Activated T-helper 2 cell treated with anti-CD3 and anti-CD28 coated beads, Interferon-gamma antibody, Interleukin-2, Interleukin-4, amounts not matched to agents 10 μg/mL and 5 μg/mL and 100 μg/mL, durations not matched to agents 14 hours and 24 hours and 36 hours (primary cell): ENCODE results near the gene C19orf12. TPM values are rescaled to one million over a fixed set of nuclear protein-coding genes. Genes with fewer than 3 reads are reported as not detected.
"Not testable (repeated sequence)": the region's sequence is repeated elsewhere in the genome, so short reads cannot be mapped to it uniquely, and the experiment has no call there.

Experiments
- DNase-seq: peaks from one replicate; pipeline ENCODE4 v3.0.0; 2021; ENCODE audit warnings: low spot score
- H3K27ac Mint-ChIP-seq: one replicate; pipeline ENCODE4 v1.8.0; 2021; ENCODE audit warnings: mixed read lengths
- H3K27me3 Mint-ChIP-seq: one replicate; pipeline ENCODE4 v1.8.0; 2021; ENCODE audit warnings: low read depth, mixed read lengths
- H3K36me3 Mint-ChIP-seq: one replicate; pipeline ENCODE4 v1.8.0; 2021; ENCODE audit warnings: low read depth, mixed read lengths
- H3K4me1 Mint-ChIP-seq: one replicate; pipeline ENCODE4 v1.8.0; 2021; ENCODE audit warnings: low read depth, mixed read lengths
- H3K4me3 Mint-ChIP-seq: one replicate; pipeline ENCODE4 v1.8.0; 2021; ENCODE audit warnings: low read depth, mild to moderate bottlenecking, moderate library complexity, mixed read lengths
- H3K9me3 Mint-ChIP-seq: one replicate; pipeline ENCODE4 v1.8.0; 2021; ENCODE audit warnings: mixed read lengths
- intact Hi-C: fragments of 100-400 bp; cut with micrococcal nuclease; formaldehyde crosslinking; loops from one replicate; pipeline ENCODE4 v1.15.1; 2023
- total RNA-seq: library from RNA; stranded (reverse); gene quantifications from 2 replicates; pipeline ENCODE4 v1.2.3, GENCODE V29; 2022

Gene C19orf12
- total RNA-seq, 1 donor from 2014 or later, result 41.9 TPM

DNA sequence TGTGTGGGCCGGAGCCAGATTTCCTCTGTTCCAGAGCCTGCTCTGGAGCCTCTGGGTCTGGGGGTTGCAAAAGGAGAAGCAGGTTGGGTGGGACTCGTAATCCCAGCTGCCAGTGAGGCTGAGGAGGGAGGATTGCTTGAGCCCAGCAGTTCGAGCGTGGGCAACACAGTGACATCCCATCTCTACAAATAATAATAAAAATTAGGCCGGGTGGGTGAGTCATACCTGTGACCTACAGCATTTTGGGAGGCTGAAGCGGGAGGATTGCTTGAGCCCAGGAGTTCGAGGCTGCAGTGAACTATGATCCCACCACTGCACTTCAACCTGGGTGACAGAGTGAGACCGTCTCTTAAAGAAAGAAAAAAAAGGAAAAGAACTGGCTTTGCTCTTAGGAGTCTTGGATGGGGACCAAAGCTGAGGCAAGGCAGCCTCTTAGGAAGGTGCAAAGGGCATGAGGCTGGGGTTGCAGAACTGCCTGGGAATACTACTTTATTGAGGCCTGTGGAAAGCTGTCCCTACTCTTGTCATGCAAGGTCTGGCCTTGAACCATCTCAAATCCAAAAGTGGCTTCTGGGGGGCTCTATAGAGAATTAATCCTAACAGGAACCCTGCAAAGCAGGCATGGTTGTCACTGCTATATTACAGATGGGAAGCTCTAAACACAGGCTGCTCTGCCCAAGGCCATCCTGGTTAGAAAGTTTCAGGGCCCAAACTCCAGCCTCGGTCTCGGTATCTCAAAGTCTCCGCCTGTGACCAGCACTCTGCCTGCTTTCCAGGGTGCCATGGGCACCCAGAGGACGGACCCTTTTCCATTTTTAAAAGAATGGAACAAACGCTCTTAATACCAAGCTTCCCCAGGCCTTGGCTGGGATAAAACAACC lies 880 bp upstream of the C19orf12 start:
- H3K36me3 Mint-ChIP-seq, result peaks cover 29% of the 10 kb centered on the region
- intact Hi-C loops, result loop anchor here (1.0 to 5.0 kb wide), 5 partner anchors 22 to 226 kb away; partner anchors contain the start of genes PLEKHF1, POP4 and URI1
- H3K9me3 Mint-ChIP-seq, result no peaks in the 10 kb centered on the region
- H3K27ac Mint-ChIP-seq, result peak overlapping the region; percentile 94
- peak overlapping the region; percentile 94 for H3K4me3 Mint-ChIP-seq
- H3K27me3 Mint-ChIP-seq, result peaks cover 2% of the 10 kb centered on the region
- DNase-seq, result no peak
- H3K4me1 Mint-ChIP-seq, result peaks cover 38% of the 10 kb centered on the region

GRCh38 chr19:29714371-29714952 lies 599 bp downstream of the C19orf12 start:
- H3K27ac Mint-ChIP-seq, result peak overlapping the region; percentile 84
- peak overlapping the region; percentile 84 for H3K4me3 Mint-ChIP-seq
- intact Hi-C loops, result loop anchor here (1.0 kb wide), 1 partner anchor 9 kb away; no protein-coding TSS in a partner anchor
- DNase-seq, result no peak
- H3K36me3 Mint-ChIP-seq, result peaks cover 40% of the 10 kb centered on the region
- peaks cover 50% of the 10 kb centered on the region for H3K4me1 Mint-ChIP-seq
- H3K9me3 Mint-ChIP-seq, result no peaks in the 10 kb centered on the region
- no peaks in the 10 kb centered on the region for H3K27me3 Mint-ChIP-seq

- Mint-ChIP-seq H3K27ac (peak overlapping the region; percentile 84), H3K4me1 (peaks cover 54% of the 10 kb centered on the region), H3K9me3 (no peaks in the 10 kb centered on the region), H3K27me3 (no peaks in the 10 kb centered on the region), H3K36me3 (peaks cover 51% of the 10 kb centered on the region), H3K4me3 (peak overlapping the region; percentile 84)
- intact Hi-C loops, result no loop called here
- no peak for DNase-seq
Measured at GRCh38 chr19:29712744-29713516, 2.1 kb downstream of the C19orf12 start.

DNA sequence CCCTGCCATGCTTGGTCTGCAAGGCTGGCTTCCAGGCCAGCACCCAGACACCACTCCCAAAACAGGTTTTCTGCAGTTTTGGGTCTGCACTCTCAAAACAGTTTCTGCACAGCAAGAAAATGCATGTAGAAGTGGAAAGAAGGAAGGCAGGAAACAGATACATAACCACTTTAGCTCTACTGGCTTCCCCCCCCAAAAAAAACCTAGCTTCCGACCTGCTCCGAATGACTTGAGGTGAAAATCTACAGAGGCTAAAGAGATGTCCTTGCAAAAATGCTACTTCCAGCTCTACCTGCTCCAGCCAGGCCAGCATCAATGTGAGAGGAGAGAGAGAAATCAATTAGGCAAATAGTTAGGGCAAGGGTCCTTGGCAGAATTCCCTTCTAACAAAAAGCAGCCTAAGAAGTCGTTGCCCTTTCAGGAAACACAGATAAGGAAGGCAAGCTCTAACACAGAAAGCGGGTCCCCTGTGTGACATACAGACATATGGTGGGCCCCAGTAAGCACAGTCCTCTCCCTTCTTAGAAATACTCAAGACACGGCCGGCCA lies 3.4 kb downstream of the C19orf12 start:
- Mint-ChIP-seq H3K4me1 (peaks cover 57% of the 10 kb centered on the region), H3K36me3 (peaks cover 63% of the 10 kb centered on the region), H3K4me3 (peak overlapping the region; percentile 62), H3K27me3 (no peaks in the 10 kb centered on the region), H3K9me3 (no peaks in the 10 kb centered on the region), H3K27ac (peak overlapping the region; percentile 84)
- no peak for DNase-seq
- intact Hi-C loops, result no loop called here

GRCh38 chr19:29709440-29709798 lies 5.6 kb downstream of the C19orf12 start:
- H3K9me3 Mint-ChIP-seq, H3K4me3 Mint-ChIP-seq, H3K27me3 Mint-ChIP-seq, DNase-seq, intact Hi-C loops: not testable (repeated sequence)
- H3K27ac Mint-ChIP-seq, result peak overlapping the region; percentile 33
- H3K36me3 Mint-ChIP-seq, result peaks cover 83% of the 10 kb centered on the region
- H3K4me1 Mint-ChIP-seq, result peaks cover 58% of the 10 kb centered on the region

GRCh38 chr19:29708554-29709439 lies 6.3 kb downstream of the C19orf12 start:
- peaks cover 58% of the 10 kb centered on the region for H3K4me1 Mint-ChIP-seq
- no peak for DNase-seq
- H3K9me3 Mint-ChIP-seq, result no peaks in the 10 kb centered on the region
- no peaks in the 10 kb centered on the region for H3K27me3 Mint-ChIP-seq
- peak overlapping the region; percentile 6 for H3K27ac Mint-ChIP-seq
- intact Hi-C loops, result no loop called here
- H3K36me3 Mint-ChIP-seq, result peaks cover 81% of the 10 kb centered on the region
- H3K4me3 Mint-ChIP-seq, result no peak overlapping the region

- peaks cover 41% of the 10 kb centered on the region for H3K4me1 Mint-ChIP-seq
- peak overlapping the region; percentile 98 for H3K27ac Mint-ChIP-seq
- intact Hi-C loops, result no loop called here
- no peaks in the 10 kb centered on the region for H3K9me3 Mint-ChIP-seq
- H3K36me3 Mint-ChIP-seq, result peaks cover 76% of the 10 kb centered on the region
- no peak overlapping the region for H3K4me3 Mint-ChIP-seq
- DNase-seq, result no peak
- H3K27me3 Mint-ChIP-seq, result no peaks in the 10 kb centered on the region
Measured at GRCh38 chr19:29706635-29707034, 8.4 kb downstream of the C19orf12 start.

- H3K4me3 Mint-ChIP-seq, result no peak overlapping the region
- peaks cover 73% of the 10 kb centered on the region for H3K36me3 Mint-ChIP-seq
- H3K27me3 Mint-ChIP-seq, result no peaks in the 10 kb centered on the region
- peaks cover 36% of the 10 kb centered on the region for H3K4me1 Mint-ChIP-seq
- intact Hi-C loops, result loop anchor here (1.0 kb wide), 1 partner anchor 9 kb away; no protein-coding TSS in a partner anchor
- H3K27ac Mint-ChIP-seq, result peak overlapping the region; percentile 98
- no peak for DNase-seq
- no peaks in the 10 kb centered on the region for H3K9me3 Mint-ChIP-seq
Measured at GRCh38 chr19:29705706-29706105, 9.4 kb downstream of the C19orf12 start.

DNA sequence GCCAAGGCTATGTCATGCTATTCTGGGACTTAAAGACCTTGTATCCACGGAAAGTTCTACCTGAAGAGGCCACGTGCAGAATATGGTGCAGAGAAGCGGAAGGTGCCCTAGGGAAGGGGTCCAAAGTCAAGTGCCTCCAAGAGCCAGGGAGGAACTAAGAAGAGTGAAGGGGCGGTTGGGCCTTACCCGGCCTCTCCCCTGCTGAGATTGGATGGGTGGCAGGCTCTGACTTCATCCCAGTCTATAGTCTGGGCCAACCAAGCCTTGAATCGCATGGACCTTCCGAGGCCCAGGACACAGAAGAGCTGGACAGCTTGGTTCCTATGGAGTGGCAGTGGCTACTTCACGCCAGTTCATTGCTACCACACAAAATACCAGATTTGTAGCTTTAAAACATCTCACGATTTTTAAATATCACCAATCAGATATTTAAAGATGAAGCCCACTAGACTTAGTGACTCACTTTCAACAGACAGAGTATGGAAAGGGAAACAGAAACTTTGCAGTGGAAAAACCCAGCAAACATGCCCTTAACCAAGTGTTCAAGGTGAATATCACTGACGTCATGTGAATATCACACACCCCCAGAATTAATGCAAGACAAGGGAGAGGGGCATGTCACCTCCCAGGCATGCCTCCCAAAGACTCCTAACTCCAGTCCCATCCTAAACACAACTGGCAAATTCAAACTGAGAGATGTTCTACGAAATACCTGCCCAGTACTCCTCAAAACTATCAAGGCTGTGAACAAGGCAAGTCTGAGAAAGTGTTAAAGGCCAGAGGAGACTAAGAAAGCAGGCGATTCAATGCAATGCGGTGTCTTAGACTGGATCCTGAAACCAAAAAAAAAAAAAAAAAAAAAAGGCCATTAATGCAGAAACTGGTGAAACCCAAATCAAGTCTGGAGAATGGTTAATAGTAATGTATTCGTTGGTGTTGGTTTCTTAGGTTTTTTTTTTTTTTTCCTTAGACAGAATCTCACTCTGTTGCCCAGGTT lies 10.2 kb downstream of the C19orf12 start:
- intact Hi-C loops, result loop anchor here (1.0 kb wide), 2 partner anchors 9 to 11 kb away; no protein-coding TSS in a partner anchor
- no peaks in the 10 kb centered on the region for H3K27me3 Mint-ChIP-seq
- H3K36me3 Mint-ChIP-seq, result peaks cover 66% of the 10 kb centered on the region
- H3K9me3 Mint-ChIP-seq, result no peaks in the 10 kb centered on the region
- peaks cover 28% of the 10 kb centered on the region for H3K4me1 Mint-ChIP-seq
- no peak for DNase-seq
- peak overlapping the region; percentile 48 for H3K4me3 Mint-ChIP-seq
- peak overlapping the region; percentile 98 for H3K27ac Mint-ChIP-seq

DNA sequence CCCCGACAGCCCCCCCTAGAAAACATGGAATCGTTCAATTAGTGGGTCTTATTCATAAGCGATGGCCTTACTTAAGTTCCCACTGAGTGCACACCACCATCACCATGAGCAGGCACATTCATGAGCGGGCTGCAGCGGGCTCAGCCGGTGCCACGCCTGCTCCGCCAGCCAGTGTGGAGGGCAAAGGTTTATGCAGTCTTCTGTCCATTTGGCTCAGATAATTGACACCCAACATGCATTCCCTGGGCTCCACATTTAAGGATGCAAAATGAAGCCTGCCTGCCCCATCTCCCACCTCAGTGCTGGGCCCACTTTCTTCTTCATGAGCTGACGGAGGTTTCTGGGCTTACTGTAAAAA lies 12.1 kb downstream of the C19orf12 start:
- H3K4me3 Mint-ChIP-seq, result no peak overlapping the region
- intact Hi-C loops, result no loop called here
- peaks cover 22% of the 10 kb centered on the region for H3K4me1 Mint-ChIP-seq
- peaks cover 54% of the 10 kb centered on the region for H3K36me3 Mint-ChIP-seq
- H3K27ac Mint-ChIP-seq, result no peak overlapping the region
- no peak for DNase-seq
- no peaks in the 10 kb centered on the region for H3K9me3 Mint-ChIP-seq
- H3K27me3 Mint-ChIP-seq, result no peaks in the 10 kb centered on the region
